SK-N-MC (cell line): ENCODE results near the gene PEA15.

ENCODE experiments used
- EZH2 ChIP-seq: fragments of 200-600 bp; sonication (generic); IDR thresholded peaks from one replicate; pipeline ENCODE4 v1.6.1; 2017; ENCODE audit warnings: antibody characterized with exemption
- POLR2AphosphoS5 ChIP-seq: IDR thresholded peaks from 2 replicates; pipeline ENCODE4 v1.6.1; 2012; ENCODE audit warnings: mild to moderate bottlenecking, low read depth, low read length, borderline replicate concordance

- TF ChIP-seq EZH2 (no peak), POLR2AphosphoS5 (no peak)
Measured at GRCh38 chr1:160219062-160219929, 14.1 kb downstream of the PEA15 start.
